GM23338 (cell line): ENCODE data around the gene TRMT61A. TPM values are rescaled to one million over a fixed set of nuclear protein-coding genes. Genes with fewer than 3 reads are reported as not detected.
"Not testable (repeated sequence)": the region's sequence is repeated elsewhere in the genome, so short reads cannot be mapped to it uniquely, and the experiment has no call there.

Experiments used
- ATAC-seq: fragments of 200-7000 bp; cut with Tn5 transposase; 3 replicates; pipeline ENCODE4 v1.9.1; 2020
- DNase-seq: peaks from one replicate; pipeline ENCODE4 v3.0.0-alpha.2; 2015; ENCODE audit warnings: low spot score
- H2AFZ ChIP-seq: fragments of 200-600 bp; sonication (generic); 2 replicates; pipeline ENCODE4 v1.8.0; 2016; ENCODE audit warnings: antibody characterized with exemption, mild to moderate bottlenecking, moderate library complexity
- H3F3A ChIP-seq: fragments of 200-600 bp; sonication (generic); replicated peaks from 2 replicates; pipeline ENCODE4 v1.8.0; 2017; ENCODE audit warnings: antibody characterized with exemption, mixed run types, low read depth
- H3K27ac ChIP-seq: fragments of 200-600 bp; sonication (generic); 2 replicates; pipeline ENCODE4 v1.6.1; 2016; ENCODE audit warnings: low read depth
- H3K27me3 ChIP-seq: fragments of 200-600 bp; sonication (generic); 2 replicates; pipeline ENCODE4 v1.8.0; 2016; ENCODE audit warnings: mild to moderate bottlenecking, mixed run types, moderate library complexity; ENCODE audit not compliant: insufficient read depth
- H3K36me3 ChIP-seq: fragments of 200-600 bp; sonication (generic); 2 replicates; pipeline ENCODE4 v1.8.0; 2016; ENCODE audit warnings: mild to moderate bottlenecking; ENCODE audit not compliant: insufficient read depth
- H3K4me1 ChIP-seq: fragments of 200-600 bp; sonication (generic); 2 replicates; pipeline ENCODE4 v1.8.0; 2016; ENCODE audit warnings: mild to moderate bottlenecking, moderate library complexity; ENCODE audit not compliant: insufficient read depth
- H3K4me2 ChIP-seq: fragments of 200-600 bp; sonication (generic); 2 replicates; pipeline ENCODE4 v1.7.1; 2017; ENCODE audit warnings: mixed run types
- H3K4me3 ChIP-seq: fragments of 200-600 bp; sonication (generic); 2 replicates; pipeline ENCODE4 v1.6.1; 2016; ENCODE audit warnings: mixed run types
- H3K79me2 ChIP-seq: fragments of 200-600 bp; sonication (generic); replicated peaks from 2 replicates; pipeline ENCODE4 v1.8.0; 2017; ENCODE audit warnings: mild to moderate bottlenecking; ENCODE audit not compliant: insufficient read depth
- H3K9me2 ChIP-seq: fragments of 200-600 bp; sonication (generic); 2 replicates; pipeline ENCODE4 v1.8.0; 2017; ENCODE audit not compliant: insufficient read depth
- H4K20me1 ChIP-seq: fragments of 200-600 bp; sonication (generic); replicated peaks from 2 replicates; pipeline ENCODE4 v1.8.0; 2017; ENCODE audit warnings: mild to moderate bottlenecking; ENCODE audit not compliant: insufficient read depth
- H3K27ac Mint-ChIP-seq: 2 replicates; pipeline ENCODE4 v1.8.0; 2020; ENCODE audit warnings: inconsistent platforms, mild to moderate bottlenecking, moderate library complexity, mixed read lengths
- H3K27me3 Mint-ChIP-seq: 3 replicates; pipeline ENCODE4 v1.8.0; 2022; ENCODE audit warnings: low read depth, mild to moderate bottlenecking, moderate library complexity, mixed read lengths, inconsistent platforms; ENCODE audit not compliant: insufficient read depth, poor library complexity
- H3K36me3 Mint-ChIP-seq: 3 replicates; pipeline ENCODE4 v1.8.0; 2021; ENCODE audit warnings: low read depth, mild to moderate bottlenecking, inconsistent platforms, moderate library complexity, mixed read lengths
- H3K4me1 Mint-ChIP-seq: 3 replicates; pipeline ENCODE4 v1.8.0; 2020; ENCODE audit warnings: mild to moderate bottlenecking, inconsistent platforms, mixed read lengths
- H3K4me3 Mint-ChIP-seq: 3 replicates; pipeline ENCODE4 v1.8.0; 2021; ENCODE audit warnings: moderate library complexity, mild to moderate bottlenecking, inconsistent platforms, mixed read lengths
- H3K9me3 Mint-ChIP-seq: 3 replicates; pipeline ENCODE4 v1.8.0; 2020; ENCODE audit warnings: moderate library complexity, mild to moderate bottlenecking, inconsistent platforms, mixed read lengths
- CTCF ChIP-seq, 2 experiments: fragments of 200-600 bp in 1 of 2; sonication (generic) in 1 of 2; conservative IDR thresholded peaks; 2 replicates each; pipeline versions ENCODE4 v1.5.1 to v1.6.1; 2016 to 2017; ENCODE audit warnings: antibody characterized with exemption in 2 of 2, low read depth in 2 of 2, mild to moderate bottlenecking in 2 of 2, moderate library complexity in 1 of 2
- ETS1 ChIP-seq: IDR thresholded peaks from 2 replicates; pipeline ENCODE4 v1.6.1; 2016; ENCODE audit warnings: antibody characterized with exemption
- EZH2 ChIP-seq: fragments of 200-600 bp; sonication (generic); IDR thresholded peaks from one replicate; pipeline ENCODE4 v1.8.0; 2017; ENCODE audit warnings: antibody characterized with exemption, mild to moderate bottlenecking, low read depth; ENCODE audit not compliant: unreplicated experiment
- EZH2phosphoT487 ChIP-seq: fragments of 200-600 bp; sonication (generic); IDR thresholded peaks from one replicate; pipeline ENCODE4 v1.8.1; 2018; ENCODE audit warnings: antibody characterized with exemption; ENCODE audit not compliant: unreplicated experiment
- JUNB ChIP-seq: IDR thresholded peaks from one replicate; pipeline ENCODE4 v1.6.1; 2016; ENCODE audit warnings: antibody characterized with exemption; ENCODE audit not compliant: unreplicated experiment
- POLR2AphosphoS5 ChIP-seq: IDR thresholded peaks from 2 replicates; pipeline ENCODE4 v1.6.1; 2016; ENCODE audit warnings: antibody characterized with exemption, low read depth
- REST ChIP-seq: IDR thresholded peaks from one replicate; pipeline ENCODE4 v1.6.1; 2018; ENCODE audit warnings: antibody characterized with exemption; ENCODE audit not compliant: unreplicated experiment
- ZNF331 ChIP-seq: fragments of 250-450 bp; sonication (Bioruptor Pico); IDR thresholded peaks from 2 replicates; pipeline ENCODE4 v1.5.0; 2020; ENCODE audit warnings: low read depth, mild to moderate bottlenecking, moderate library complexity
- polyA plus RNA-seq: library from polyadenylated mRNA; unstranded; fragments of >200 nt; fragmentation: Nextera tagmentation; extraction: Ambion mirVana; gene quantifications from 2 replicates; pipeline ENCODE4 v1.2.1, GENCODE V29; 2016
- total RNA-seq: library from RNA; depleted of rRNA; stranded (reverse); fragments of >200 nt; shearing (Covaris generic); gene quantifications from 2 replicates; pipeline ENCODE4 v1.2.3, GENCODE V29; 2014

TRMT61A gene
- total and polyA plus RNA-seq, 2 experiments from 2014 or later, result 13.4 to 28.2 TPM

GRCh38 chr14:103524002-103524935 is 4.7 kb upstream of the TRMT61A start:
- no peaks in the 10 kb centered on the region; the same call in 1 of the 2 replicates for H3K36me3 ChIP-seq
- no peak for ATAC-seq
- peaks cover 8% of the 10 kb centered on the region for H3K4me1 ChIP-seq
- Mint-ChIP-seq H3K27ac (no peak overlapping the region), H3K4me1 (peaks cover 24% of the 10 kb centered on the region), H3K36me3 (peaks cover 9% of the 10 kb centered on the region), H3K4me3 (peak overlapping the region; percentile 67; the same call in 2 of the 3 replicates), H3K9me3 (peaks cover 4% of the 10 kb centered on the region; the same call in 1 of the 3 replicates), H3K27me3 (peaks cover 30% of the 10 kb centered on the region)
- H3K9me2 ChIP-seq, result no peaks in the 10 kb centered on the region
- no peak overlapping the region for H3K27ac ChIP-seq
- peaks cover 21% of the 10 kb centered on the region for H3F3A ChIP-seq
- peaks cover under 1% of the 10 kb centered on the region for H3K79me2 ChIP-seq
- peak overlapping the region; percentile 67; the same call in 1 of the 2 replicates for H3K4me3 ChIP-seq
- H3K4me2 ChIP-seq, result peak overlapping the region; percentile 94
- peaks cover 22% of the 10 kb centered on the region for H3K27me3 ChIP-seq
- TF ChIP-seq ZNF331 (CRISPR knock-in tag) (no peak), POLR2AphosphoS5 (no peak), ETS1 (no peak), REST (no peak), CTCF (conservative IDR thresholded peaks at IDR 0.05; ENCODE audit: low read depth in 2 of 2) (peak; percentile 42 to 61), JUNB (no peak), EZH2phosphoT487 (no peak), EZH2 (no peak)
- no peak overlapping the region for H2AFZ ChIP-seq
- no peak for DNase-seq
- H4K20me1 ChIP-seq, result peaks cover 11% of the 10 kb centered on the region

- not testable (repeated sequence) for H3K4me3 Mint-ChIP-seq, H4K20me1 ChIP-seq, H3K9me2 ChIP-seq, H3K4me3 ChIP-seq, H3K36me3 ChIP-seq, H3K9me3 Mint-ChIP-seq, H3K36me3 Mint-ChIP-seq, H3K4me1 ChIP-seq, DNase-seq, ATAC-seq, H3K4me2 ChIP-seq, H2AFZ ChIP-seq, H3K27ac ChIP-seq, H3K27ac Mint-ChIP-seq
- Mint-ChIP-seq H3K27me3 (peaks cover 36% of the 10 kb centered on the region), H3K4me1 (peaks cover 24% of the 10 kb centered on the region)
- Histone ChIP-seq H3K79me2 (peaks cover 14% of the 10 kb centered on the region), H3F3A (peaks cover 11% of the 10 kb centered on the region; the same call in 1 of the 2 replicates), H3K27me3 (peaks cover 22% of the 10 kb centered on the region)
Observed at GRCh38 chr14:103525430-103526246, 3.4 kb upstream of the TRMT61A start.
